NCI-H524 treated with DMSO at 0.1 percent for 48 hours (cell line): ENCODE measurements around the gene FHIT.

Experiments used
- DNase-seq: peaks from one replicate; lab custom pipeline; 2025; lab: John Stamatoyannopoulos, UW

The FHIT gene

DNA sequence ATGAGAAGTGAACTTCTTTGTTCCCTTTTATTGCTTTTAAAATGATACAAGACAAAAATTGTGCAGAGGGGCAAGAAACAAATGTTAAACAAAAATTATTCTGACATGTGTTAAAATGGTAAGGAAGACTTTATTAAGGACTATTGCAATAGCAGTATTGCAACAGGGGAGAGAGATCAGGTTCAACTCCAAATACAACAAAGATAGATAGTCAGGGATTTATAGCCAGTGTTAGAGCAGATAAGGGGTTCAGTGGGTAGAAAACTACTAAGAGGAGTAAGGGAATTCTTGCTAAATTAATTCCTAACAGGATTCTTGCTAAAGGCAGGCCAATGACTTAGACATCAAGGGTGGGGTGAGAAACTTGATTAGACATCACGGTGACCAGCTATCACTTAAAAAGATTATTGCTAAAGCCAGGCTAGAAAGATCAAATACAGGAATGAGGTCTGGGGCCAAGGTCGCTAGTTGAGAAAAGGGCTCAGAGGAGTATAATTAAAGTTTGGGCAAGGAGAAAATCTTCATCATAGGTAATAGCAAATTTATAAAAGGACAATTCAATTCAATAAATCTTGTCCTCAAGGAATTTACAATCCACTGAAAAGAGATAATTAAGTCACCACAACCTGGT lies 81.5 kb downstream of the FHIT start:
- DNase-seq, result no peak

GRCh38 chr3:61168286-61168685 lies 83.0 kb downstream of the FHIT start:
- DNase-seq, result no peak

DNA sequence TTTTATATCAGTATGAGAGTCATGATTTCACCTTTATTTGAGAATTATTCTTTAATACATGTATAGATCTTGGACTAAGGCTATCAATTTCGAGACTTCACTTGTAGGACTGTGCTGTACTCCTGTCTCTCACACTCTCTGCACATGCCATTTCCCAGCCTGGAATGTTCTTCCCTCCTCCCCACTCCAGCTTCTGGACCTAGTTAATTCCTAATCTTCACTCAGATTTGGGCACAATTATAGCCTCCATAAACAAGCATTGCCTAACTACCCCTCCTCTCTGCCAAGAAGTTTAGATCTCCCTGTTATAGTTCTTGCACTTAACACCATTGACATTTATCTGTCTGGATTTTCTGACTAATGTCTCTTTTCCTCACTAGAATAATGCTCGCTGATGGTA lies 88.3 kb downstream of the FHIT start:
- DNase-seq, result no peak

DNA sequence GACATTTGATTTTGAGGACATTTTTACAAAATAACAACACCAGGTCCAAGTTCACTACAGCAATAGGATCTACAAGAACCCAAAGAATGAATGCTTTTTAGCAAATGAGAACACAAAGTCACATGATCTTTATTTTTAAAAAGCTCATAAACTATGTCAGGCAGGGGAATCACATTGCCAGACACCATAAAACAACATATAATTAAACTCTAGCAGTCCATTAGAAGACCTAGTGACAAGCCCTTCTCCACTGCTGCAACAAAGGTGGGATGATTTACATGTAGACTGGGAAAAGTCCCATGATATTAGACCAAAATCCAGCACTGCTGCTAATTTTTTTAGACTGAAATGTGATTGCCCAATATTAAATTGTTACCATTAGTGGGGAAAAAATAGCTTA lies 92.6 kb downstream of the FHIT start:
- no peak for DNase-seq

DNA sequence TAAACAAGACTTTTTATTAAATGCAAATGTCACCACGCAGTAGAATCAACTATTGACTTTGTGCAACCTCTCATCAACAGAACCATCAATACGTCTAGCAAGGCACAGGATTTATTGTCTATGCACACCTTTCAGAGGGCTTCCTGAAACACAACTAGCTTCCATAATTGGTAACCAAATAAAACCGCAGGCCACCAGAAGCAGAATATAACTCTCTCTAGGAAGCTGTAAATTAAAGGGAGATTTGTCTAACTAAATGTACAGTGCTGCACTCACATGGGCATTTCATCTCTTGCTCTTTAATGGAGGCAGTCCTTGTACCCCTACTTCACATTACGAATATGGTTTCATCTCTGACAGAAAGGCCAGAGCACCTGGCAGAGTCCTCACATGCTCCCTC lies 93.0 kb downstream of the FHIT start:
- no peak for DNase-seq

- no peak for DNase-seq
Measured at GRCh38 chr3:61157414-61157813, 93.8 kb downstream of the FHIT start.

DNA sequence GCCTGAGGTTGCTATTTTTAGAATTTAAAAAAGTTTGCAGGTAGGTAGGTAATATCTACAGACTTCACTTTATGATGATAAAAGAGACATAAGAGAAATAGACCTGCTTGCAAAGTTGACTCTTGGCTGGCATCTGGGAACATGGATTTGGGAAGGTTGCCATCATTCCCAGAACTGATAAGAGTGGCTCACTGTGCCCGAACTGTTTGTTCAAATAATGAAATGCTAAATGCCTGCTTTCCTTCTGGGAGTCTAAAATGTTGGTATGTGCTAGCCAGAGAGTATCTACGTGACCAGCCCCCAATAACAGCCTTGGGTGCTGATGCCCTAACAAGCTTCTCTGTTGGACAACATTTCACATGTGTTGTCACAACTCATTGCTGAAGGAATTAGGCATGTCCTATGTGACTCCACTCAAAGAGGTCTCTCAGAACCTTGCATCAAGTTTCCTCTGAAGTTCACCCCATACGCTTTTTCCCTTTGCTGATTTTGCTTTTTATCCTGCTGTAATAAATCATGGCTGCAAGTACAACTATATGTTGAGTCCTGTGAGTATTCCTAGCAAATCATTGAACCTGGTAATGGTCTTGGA lies 95.5 kb downstream of the FHIT start:
- no peak for DNase-seq

GRCh38 chr3:61154457-61155198 lies 96.6 kb downstream of the FHIT start:
- DNase-seq, result no peak

DNA sequence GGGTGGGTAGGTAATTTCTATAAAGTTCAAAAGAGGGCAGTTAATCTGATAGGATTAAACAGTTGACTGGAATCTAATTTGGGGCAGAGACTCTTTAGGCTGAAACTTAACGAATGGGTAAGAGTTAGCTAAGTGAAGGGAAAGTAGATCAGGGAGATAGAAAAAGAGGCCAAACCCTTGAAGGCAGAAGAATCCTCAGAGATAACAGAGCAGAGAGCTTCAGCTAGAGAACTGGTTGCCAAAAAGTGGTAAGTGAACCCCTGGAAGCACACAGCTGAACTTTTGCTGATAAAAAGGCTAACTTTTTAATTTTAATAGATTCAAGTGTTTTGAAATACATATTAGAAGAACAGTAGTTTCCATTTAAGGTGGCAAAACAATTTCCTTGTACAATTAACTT lies 99.2 kb downstream of the FHIT start:
- no peak for DNase-seq

GRCh38 chr3:61149236-61149635 lies 102.0 kb downstream of the FHIT start:
- DNase-seq, result no peak

- DNase-seq, result peak; percentile 70
Measured at GRCh38 chr3:61146010-61146890, 105.0 kb downstream of the FHIT start.

DNA sequence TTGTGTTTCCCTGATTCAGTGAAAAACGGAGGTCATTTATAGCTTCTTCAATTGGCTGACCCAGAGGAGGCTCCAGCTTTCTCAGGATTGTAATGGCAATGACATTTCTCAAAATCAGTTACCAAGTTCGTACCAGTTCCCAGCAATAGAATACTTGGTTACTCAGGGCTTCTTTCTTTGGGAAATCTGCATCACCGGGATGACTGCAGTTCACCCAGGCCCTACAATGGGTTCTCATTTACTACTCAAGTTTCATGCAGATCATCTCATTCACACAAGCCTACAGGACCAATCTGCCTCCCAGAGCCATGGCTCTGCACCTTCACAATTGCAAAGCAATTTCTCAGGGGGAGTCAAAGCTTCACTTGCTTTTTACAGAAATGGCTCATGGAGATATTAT lies 109.6 kb downstream of the FHIT start:
- no peak for DNase-seq

GRCh38 chr3:61141227-61141626 lies 110.0 kb downstream of the FHIT start:
- no peak for DNase-seq

DNA sequence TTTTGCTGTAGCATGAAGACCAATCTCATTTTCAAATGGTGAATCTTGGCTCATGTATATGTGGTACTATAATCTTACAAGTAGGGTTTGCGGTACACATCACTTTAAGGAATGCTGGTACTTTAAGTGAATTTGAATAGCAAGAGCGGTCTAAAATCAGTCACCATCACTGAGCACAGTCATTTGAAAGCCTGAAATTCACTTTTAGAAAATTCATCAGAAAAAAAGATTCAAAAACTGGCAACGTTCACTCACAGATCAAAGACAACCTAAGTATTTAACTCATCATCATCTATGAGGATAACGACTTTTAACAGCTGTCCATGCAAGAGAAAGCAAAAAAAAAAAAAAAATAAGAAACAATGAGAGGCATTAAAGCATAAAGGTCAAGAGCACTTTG lies 111.6 kb downstream of the FHIT start:
- no peak for DNase-seq

GRCh38 chr3:61138401-61138800 lies 112.9 kb downstream of the FHIT start:
- DNase-seq, result no peak

DNA sequence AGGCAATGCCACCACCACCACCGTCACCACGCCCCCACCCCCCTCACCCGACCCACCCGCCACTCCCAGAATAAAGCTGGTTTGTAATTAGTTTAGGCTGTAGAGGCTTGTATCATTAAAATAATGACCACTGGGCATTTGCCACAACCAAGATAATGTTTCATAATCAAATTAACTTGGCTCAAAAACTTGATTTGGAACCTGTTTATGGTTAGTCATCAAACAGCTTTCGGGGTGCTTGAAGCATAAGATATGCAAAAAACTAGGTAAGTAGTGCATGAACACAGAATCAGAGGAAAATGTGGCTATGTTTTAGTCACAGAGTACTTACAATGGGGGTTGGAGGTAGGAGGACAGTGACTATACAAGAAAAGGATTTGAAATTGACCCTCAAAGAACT lies 115.1 kb downstream of the FHIT start:
- no peak for DNase-seq

- no peak for DNase-seq
Measured at GRCh38 chr3:61134532-61134931, 116.7 kb downstream of the FHIT start.

GRCh38 chr3:61132062-61132461 lies 119.2 kb downstream of the FHIT start:
- DNase-seq, result no peak

DNA sequence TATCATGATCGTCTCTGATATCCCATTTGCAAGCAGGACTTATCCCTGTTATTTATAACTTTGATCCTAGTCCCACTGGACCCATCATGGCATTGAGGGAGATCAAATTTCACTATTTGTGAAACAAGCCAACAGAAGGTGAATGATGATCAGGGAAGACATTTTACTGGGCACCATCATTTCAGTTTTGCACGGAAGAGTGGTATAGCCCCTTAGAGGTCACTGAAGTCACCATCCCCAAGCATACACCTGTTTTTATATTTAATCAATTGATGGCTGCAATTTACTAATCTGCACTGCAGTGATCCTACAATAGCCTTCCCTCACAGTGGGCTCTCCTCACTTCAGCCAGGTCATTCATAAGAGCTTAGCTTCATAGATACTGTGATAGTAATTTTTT lies 132.4 kb downstream of the FHIT start:
- DNase-seq, result no peak

DNA sequence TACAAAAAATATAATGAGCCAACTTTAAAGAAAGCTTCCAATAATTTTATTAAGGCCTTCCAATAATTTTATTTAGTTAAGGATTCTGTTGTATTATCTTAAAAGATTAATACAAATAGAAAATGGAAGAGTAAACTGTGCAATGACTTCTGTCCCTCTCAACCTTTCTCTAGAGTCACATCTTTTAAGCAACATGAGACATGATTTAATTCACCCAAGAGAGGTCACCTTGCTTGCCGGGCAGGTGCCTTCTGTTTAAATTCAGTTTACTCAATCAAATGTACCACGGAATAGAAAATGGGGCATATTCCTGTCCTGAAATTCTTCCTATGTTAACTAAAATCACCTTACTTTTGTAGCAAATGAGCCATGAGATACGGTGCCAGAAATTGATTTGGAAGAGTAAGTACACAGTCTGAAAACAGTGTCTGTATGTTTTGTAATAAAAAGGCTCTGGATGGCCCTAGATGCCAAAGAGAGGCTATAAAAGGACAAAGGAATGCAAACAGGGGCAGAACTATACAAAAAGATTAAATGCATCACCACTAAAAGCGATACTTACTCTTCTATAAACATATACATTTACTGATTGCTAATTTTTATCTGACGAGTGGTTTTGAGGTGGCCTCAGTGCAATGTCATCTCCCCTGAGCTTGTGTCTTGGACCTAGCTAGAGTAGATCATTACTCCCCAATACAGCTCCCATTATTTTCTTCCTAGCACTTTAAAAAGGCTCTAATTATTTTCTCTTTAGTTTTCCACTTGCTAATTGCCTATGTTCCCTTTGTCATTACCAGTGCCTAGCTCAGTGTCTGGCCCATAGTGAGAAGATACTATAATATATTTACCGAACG lies 134.0 kb downstream of the FHIT start:
- DNase-seq, result no peak

DNA sequence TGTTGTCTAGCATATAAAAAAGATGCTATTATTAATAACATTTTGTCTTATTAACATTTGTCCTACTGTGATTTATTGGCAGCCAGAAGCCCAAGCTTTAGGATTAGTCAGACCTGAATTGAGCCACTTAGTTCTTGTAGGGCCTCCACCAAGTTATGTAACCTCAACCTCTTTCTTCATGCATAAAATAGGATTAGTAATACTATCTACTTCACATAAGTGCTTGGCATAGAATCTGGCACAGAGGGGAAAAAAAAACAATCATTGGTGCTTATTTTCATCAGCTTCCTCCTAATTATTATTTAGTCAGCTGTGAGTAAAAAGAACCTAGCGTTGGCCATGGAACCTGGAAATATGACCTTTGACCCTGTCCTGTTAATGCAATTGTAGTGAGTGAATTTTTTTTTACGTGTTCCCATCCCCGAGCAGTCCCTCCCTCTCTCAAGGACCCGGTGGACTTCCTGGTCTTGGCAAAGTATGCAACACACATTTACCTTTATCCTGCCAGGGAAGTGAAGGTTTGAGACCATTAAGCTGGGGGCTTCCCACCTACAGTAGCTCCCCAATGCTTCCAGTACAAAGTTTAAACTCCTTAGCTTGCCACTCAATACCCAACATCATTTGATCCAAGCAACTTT lies 136.8 kb downstream of the FHIT start:
- DNase-seq, result peak; percentile 77
